ENCODE results near the gene RSPO3. TPM values are rescaled to one million over a fixed set of nuclear protein-coding genes. Genes with fewer than 3 reads are reported as not detected.

The RSPO3 gene
- total RNA-seq, 1 experiment from 2014 or later: 0.11 TPM

GRCh38 chr6:127079681-127080080 lies 38.8 kb upstream of the RSPO3 start:
- Histone ChIP-seq H3K4me1 (peaks cover 16% of the 10 kb centered on the region), H3K27me3 (replicated peaks; ENCODE audit: control insufficient read depth, insufficient read depth, low read length) (no peaks in the 10 kb centered on the region), H3K36me3 (ENCODE audit: control insufficient read depth, insufficient read depth, low read length) (no peaks in the 10 kb centered on the region), H3K9me3 (no peaks in the 10 kb centered on the region), H3K4me3 (ENCODE audit: low read depth, low read length) (no peak overlapping the region)
- Mint-ChIP-seq H3K4me1 (ENCODE audit: low read depth, unreplicated experiment) (peaks cover 15% of the 10 kb centered on the region), H3K27me3 (ENCODE audit: insufficient read depth, unreplicated experiment) (no peaks in the 10 kb centered on the region), H3K36me3 (ENCODE audit: insufficient read depth, unreplicated experiment) (no peaks in the 10 kb centered on the region), H3K27ac (ENCODE audit: unreplicated experiment) (no peak overlapping the region), H3K4me3 (ENCODE audit: unreplicated experiment) (no peak overlapping the region), H3K9me3 (ENCODE audit: unreplicated experiment) (peaks cover 23% of the 10 kb centered on the region)
- ChIA-PET CTCF (no interaction called here), POLR2A (no interaction called here)
- no peak for DNase-seq
- BruUV-seq (replicated peaks): no TSS peak
- intact Hi-C loops (cut with micrococcal nuclease; ENCODE audit: unreplicated experiment): loop anchor here (5.0 kb wide), 1 partner anchor 217 kb away; no protein-coding TSS in a partner anchor
- no peak for TF ChIP-seq CTCF (IDR thresholded peaks at IDR 0.05; ENCODE audit: insufficient read depth in 1 of 2, low read depth in 1 of 2, low read length in 1 of 2, severe bottlenecking in 1 of 2, unreplicated experiment in 1 of 2)

GRCh38 chr6:127080081-127080480 lies 38.4 kb upstream of the RSPO3 start:
- BruUV-seq (replicated peaks): no TSS peak
- peaks cover 23% of the 10 kb centered on the region for H3K9me3 Mint-ChIP-seq (ENCODE audit: unreplicated experiment)
- intact Hi-C loops (cut with micrococcal nuclease; ENCODE audit: unreplicated experiment): loop anchor here (5.0 kb wide), 1 partner anchor 218 kb away; no protein-coding TSS in a partner anchor
- Histone ChIP-seq H3K4me1 (peaks cover 16% of the 10 kb centered on the region), H3K36me3 (ENCODE audit: control insufficient read depth, insufficient read depth, low read length) (no peaks in the 10 kb centered on the region), H3K9me3 (no peaks in the 10 kb centered on the region), H3K27me3 (replicated peaks; ENCODE audit: control insufficient read depth, insufficient read depth, low read length) (no peaks in the 10 kb centered on the region), H3K4me3 (ENCODE audit: low read depth, low read length) (no peak overlapping the region)
- CTCF ChIA-PET: no interaction called here
- POLR2A ChIA-PET: no interaction called here
- no peaks in the 10 kb centered on the region for H3K36me3 Mint-ChIP-seq (ENCODE audit: insufficient read depth, unreplicated experiment)
- DNase-seq: no peak
- no peak overlapping the region for H3K4me3 Mint-ChIP-seq (ENCODE audit: unreplicated experiment)
- no peak overlapping the region for H3K27ac Mint-ChIP-seq (ENCODE audit: unreplicated experiment)
- H3K4me1 Mint-ChIP-seq (ENCODE audit: low read depth, unreplicated experiment): peaks cover 17% of the 10 kb centered on the region
- TF ChIP-seq CTCF (IDR thresholded peaks at IDR 0.05; ENCODE audit: insufficient read depth in 1 of 2, low read depth in 1 of 2, low read length in 1 of 2, severe bottlenecking in 1 of 2, unreplicated experiment in 1 of 2): no peak
- peaks cover under 1% of the 10 kb centered on the region for H3K27me3 Mint-ChIP-seq (ENCODE audit: insufficient read depth, unreplicated experiment)

GRCh38 chr6:127083231-127083962 lies 35.1 kb upstream of the RSPO3 start:
- no peaks in the 10 kb centered on the region for H3K36me3 ChIP-seq (ENCODE audit: control insufficient read depth, insufficient read depth, low read length)

More at GRCh38 chr6:127083231-127083962, 35.1 kb upstream of the RSPO3 start:
- Mint-ChIP-seq H3K27me3 (ENCODE audit: insufficient read depth, unreplicated experiment) (peaks cover 2% of the 10 kb centered on the region), H3K9me3 (ENCODE audit: unreplicated experiment) (peaks cover 13% of the 10 kb centered on the region), H3K36me3 (ENCODE audit: insufficient read depth, unreplicated experiment) (no peaks in the 10 kb centered on the region), H3K4me3 (ENCODE audit: unreplicated experiment) (no peak overlapping the region), H3K4me1 (ENCODE audit: low read depth, unreplicated experiment) (peaks cover 27% of the 10 kb centered on the region), H3K27ac (ENCODE audit: unreplicated experiment) (no peak overlapping the region)
- Histone ChIP-seq H3K9me3 (no peaks in the 10 kb centered on the region), H3K4me3 (ENCODE audit: low read depth, low read length) (no peak overlapping the region), H3K27me3 (replicated peaks; ENCODE audit: control insufficient read depth, insufficient read depth, low read length) (no peaks in the 10 kb centered on the region), H3K4me1 (peaks cover 16% of the 10 kb centered on the region)
- POLR2A ChIA-PET: no interaction called here
- DNase-seq: peak; percentile 47 to 73
- BruUV-seq (replicated peaks): no TSS peak
- CTCF ChIA-PET: interaction anchor here (1.2 kb wide), 1 partner anchor 61 kb away, joined by 5 read pairs; no protein-coding TSS in a partner anchor
- intact Hi-C loops (cut with micrococcal nuclease; ENCODE audit: unreplicated experiment): loop anchor here (1.0 to 5.0 kb wide), 2 partner anchors 60 to 221 kb away; no protein-coding TSS in a partner anchor
- no peak for TF ChIP-seq CTCF (IDR thresholded peaks at IDR 0.05; ENCODE audit: insufficient read depth in 1 of 2, low read depth in 1 of 2, low read length in 1 of 2, severe bottlenecking in 1 of 2, unreplicated experiment in 1 of 2)
